GM23338 (cell line): ENCODE results near the gene PLA2G4F. TPM values are rescaled to one million over a fixed set of nuclear protein-coding genes. Genes with fewer than 3 reads are reported as not detected.

Experiments
- ATAC-seq: fragments of 200-7000 bp; cut with Tn5 transposase; 3 replicates; pipeline ENCODE4 v1.9.1; 2020
- DNase-seq: peaks from one replicate; pipeline ENCODE4 v3.0.0-alpha.2; 2015; ENCODE audit warnings: low spot score
- H2AFZ ChIP-seq: fragments of 200-600 bp; sonication (generic); 2 replicates; pipeline ENCODE4 v1.8.0; 2016; ENCODE audit warnings: antibody characterized with exemption, mild to moderate bottlenecking, moderate library complexity
- H3F3A ChIP-seq: fragments of 200-600 bp; sonication (generic); replicated peaks from 2 replicates; pipeline ENCODE4 v1.8.0; 2017; ENCODE audit warnings: antibody characterized with exemption, mixed run types, low read depth
- H3K27ac ChIP-seq: fragments of 200-600 bp; sonication (generic); 2 replicates; pipeline ENCODE4 v1.6.1; 2016; ENCODE audit warnings: low read depth
- H3K27me3 ChIP-seq: fragments of 200-600 bp; sonication (generic); 2 replicates; pipeline ENCODE4 v1.8.0; 2016; ENCODE audit warnings: mild to moderate bottlenecking, mixed run types, moderate library complexity; ENCODE audit not compliant: insufficient read depth
- H3K36me3 ChIP-seq: fragments of 200-600 bp; sonication (generic); 2 replicates; pipeline ENCODE4 v1.8.0; 2016; ENCODE audit warnings: mild to moderate bottlenecking; ENCODE audit not compliant: insufficient read depth
- H3K4me1 ChIP-seq: fragments of 200-600 bp; sonication (generic); 2 replicates; pipeline ENCODE4 v1.8.0; 2016; ENCODE audit warnings: mild to moderate bottlenecking, moderate library complexity; ENCODE audit not compliant: insufficient read depth
- H3K4me2 ChIP-seq: fragments of 200-600 bp; sonication (generic); 2 replicates; pipeline ENCODE4 v1.7.1; 2017; ENCODE audit warnings: mixed run types
- H3K4me3 ChIP-seq: fragments of 200-600 bp; sonication (generic); 2 replicates; pipeline ENCODE4 v1.6.1; 2016; ENCODE audit warnings: mixed run types
- H3K79me2 ChIP-seq: fragments of 200-600 bp; sonication (generic); replicated peaks from 2 replicates; pipeline ENCODE4 v1.8.0; 2017; ENCODE audit warnings: mild to moderate bottlenecking; ENCODE audit not compliant: insufficient read depth
- H3K9me2 ChIP-seq: fragments of 200-600 bp; sonication (generic); 2 replicates; pipeline ENCODE4 v1.8.0; 2017; ENCODE audit not compliant: insufficient read depth
- H4K20me1 ChIP-seq: fragments of 200-600 bp; sonication (generic); replicated peaks from 2 replicates; pipeline ENCODE4 v1.8.0; 2017; ENCODE audit warnings: mild to moderate bottlenecking; ENCODE audit not compliant: insufficient read depth
- H3K27ac Mint-ChIP-seq: 2 replicates; pipeline ENCODE4 v1.8.0; 2020; ENCODE audit warnings: inconsistent platforms, mild to moderate bottlenecking, moderate library complexity, mixed read lengths
- H3K27me3 Mint-ChIP-seq: 3 replicates; pipeline ENCODE4 v1.8.0; 2022; ENCODE audit warnings: low read depth, mild to moderate bottlenecking, moderate library complexity, mixed read lengths, inconsistent platforms; ENCODE audit not compliant: insufficient read depth, poor library complexity
- H3K36me3 Mint-ChIP-seq: 3 replicates; pipeline ENCODE4 v1.8.0; 2021; ENCODE audit warnings: low read depth, mild to moderate bottlenecking, inconsistent platforms, moderate library complexity, mixed read lengths
- H3K4me1 Mint-ChIP-seq: 3 replicates; pipeline ENCODE4 v1.8.0; 2020; ENCODE audit warnings: mild to moderate bottlenecking, inconsistent platforms, mixed read lengths
- H3K4me3 Mint-ChIP-seq: 3 replicates; pipeline ENCODE4 v1.8.0; 2021; ENCODE audit warnings: moderate library complexity, mild to moderate bottlenecking, inconsistent platforms, mixed read lengths
- H3K9me3 Mint-ChIP-seq: 3 replicates; pipeline ENCODE4 v1.8.0; 2020; ENCODE audit warnings: moderate library complexity, mild to moderate bottlenecking, inconsistent platforms, mixed read lengths
- POLR2AphosphoS5 ChIP-seq: IDR thresholded peaks from 2 replicates; pipeline ENCODE4 v1.6.1; 2016; ENCODE audit warnings: antibody characterized with exemption, low read depth
- STAT1 ChIP-seq: IDR thresholded peaks from one replicate; pipeline ENCODE4 v1.6.1; 2016; ENCODE audit warnings: antibody characterized with exemption; ENCODE audit not compliant: unreplicated experiment
- ZNF114 ChIP-seq: fragments of 250-450 bp; sonication (Bioruptor Pico); IDR thresholded peaks from 2 replicates; pipeline ENCODE4 v1.5.0; 2020; ENCODE audit warnings: mild to moderate bottlenecking, moderate library complexity
- polyA plus RNA-seq: library from polyadenylated mRNA; unstranded; fragments of >200 nt; fragmentation: Nextera tagmentation; extraction: Ambion mirVana; gene quantifications from 2 replicates; pipeline ENCODE4 v1.2.1, GENCODE V29; 2016
- total RNA-seq: library from RNA; depleted of rRNA; stranded (reverse); fragments of >200 nt; shearing (Covaris generic); gene quantifications from 2 replicates; pipeline ENCODE4 v1.2.3, GENCODE V29; 2014
- TF ChIP-seq, protein P1 (sequence below): IDR thresholded peaks from one replicate; pipeline ENCODE4 v1.6.1; 2018; ENCODE audit warnings: antibody characterized with exemption; ENCODE audit not compliant: unreplicated experiment
- TF ChIP-seq, protein P2 (sequence below), 2 experiments: fragments of 200-600 bp in 1 of 2; sonication (generic) in 1 of 2; conservative IDR thresholded peaks; 2 replicates each; pipeline versions ENCODE4 v1.5.1 to v1.6.1; 2016 to 2017; ENCODE audit warnings: antibody characterized with exemption in 2 of 2, low read depth in 2 of 2, mild to moderate bottlenecking in 2 of 2, moderate library complexity in 1 of 2
- TF ChIP-seq, protein P3 (sequence below): IDR thresholded peaks from 2 replicates; pipeline ENCODE4 v1.6.1; 2016; ENCODE audit warnings: antibody characterized with exemption

Gene PLA2G4F
- total and polyA plus RNA-seq, 2 experiments from 2014 or later = not detected

DNA sequence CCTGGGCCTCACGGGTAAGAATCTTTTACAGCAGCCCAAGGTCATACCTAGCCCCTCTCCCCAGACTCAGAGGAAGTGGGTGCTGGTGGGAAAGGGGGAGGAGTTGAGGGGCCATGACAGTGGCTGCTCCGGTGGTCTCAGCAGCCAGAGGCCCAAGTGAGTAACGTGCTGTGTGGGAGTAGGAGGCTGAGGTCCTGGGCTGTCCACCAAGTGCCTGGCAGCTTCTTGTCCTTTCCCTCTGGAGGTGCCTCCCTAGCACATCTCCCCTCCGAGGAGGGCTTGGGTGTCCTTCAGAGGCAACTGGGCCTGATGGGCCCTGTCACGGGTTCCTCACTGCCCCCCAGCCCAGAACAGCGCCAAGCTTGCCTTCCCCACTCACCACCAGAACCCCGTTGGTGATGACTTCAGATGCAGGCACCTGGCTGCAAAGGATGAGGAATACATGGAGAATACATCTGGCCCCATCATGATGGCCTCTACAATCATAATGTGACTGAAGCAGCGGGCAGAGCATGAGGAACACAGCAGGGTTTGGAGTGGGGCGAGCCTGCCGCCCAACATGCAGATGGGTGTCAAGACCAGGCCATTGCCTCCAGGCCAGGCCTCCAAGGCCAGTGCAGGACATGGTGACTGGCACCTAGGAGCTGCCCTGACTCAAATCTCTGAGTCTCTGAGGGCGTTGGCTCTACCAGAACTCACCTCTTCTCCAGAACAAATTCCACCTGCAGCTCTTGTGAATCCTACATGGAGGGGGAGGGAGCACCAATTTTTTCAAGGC lies 3.3 kb downstream of the PLA2G4F start (continued):
- TF ChIP-seq, protein P1, sequence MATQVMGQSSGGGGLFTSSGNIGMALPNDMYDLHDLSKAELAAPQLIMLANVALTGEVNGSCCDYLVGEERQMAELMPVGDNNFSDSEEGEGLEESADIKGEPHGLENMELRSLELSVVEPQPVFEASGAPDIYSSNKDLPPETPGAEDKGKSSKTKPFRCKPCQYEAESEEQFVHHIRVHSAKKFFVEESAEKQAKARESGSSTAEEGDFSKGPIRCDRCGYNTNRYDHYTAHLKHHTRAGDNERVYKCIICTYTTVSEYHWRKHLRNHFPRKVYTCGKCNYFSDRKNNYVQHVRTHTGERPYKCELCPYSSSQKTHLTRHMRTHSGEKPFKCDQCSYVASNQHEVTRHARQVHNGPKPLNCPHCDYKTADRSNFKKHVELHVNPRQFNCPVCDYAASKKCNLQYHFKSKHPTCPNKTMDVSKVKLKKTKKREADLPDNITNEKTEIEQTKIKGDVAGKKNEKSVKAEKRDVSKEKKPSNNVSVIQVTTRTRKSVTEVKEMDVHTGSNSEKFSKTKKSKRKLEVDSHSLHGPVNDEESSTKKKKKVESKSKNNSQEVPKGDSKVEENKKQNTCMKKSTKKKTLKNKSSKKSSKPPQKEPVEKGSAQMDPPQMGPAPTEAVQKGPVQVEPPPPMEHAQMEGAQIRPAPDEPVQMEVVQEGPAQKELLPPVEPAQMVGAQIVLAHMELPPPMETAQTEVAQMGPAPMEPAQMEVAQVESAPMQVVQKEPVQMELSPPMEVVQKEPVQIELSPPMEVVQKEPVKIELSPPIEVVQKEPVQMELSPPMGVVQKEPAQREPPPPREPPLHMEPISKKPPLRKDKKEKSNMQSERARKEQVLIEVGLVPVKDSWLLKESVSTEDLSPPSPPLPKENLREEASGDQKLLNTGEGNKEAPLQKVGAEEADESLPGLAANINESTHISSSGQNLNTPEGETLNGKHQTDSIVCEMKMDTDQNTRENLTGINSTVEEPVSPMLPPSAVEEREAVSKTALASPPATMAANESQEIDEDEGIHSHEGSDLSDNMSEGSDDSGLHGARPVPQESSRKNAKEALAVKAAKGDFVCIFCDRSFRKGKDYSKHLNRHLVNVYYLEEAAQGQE = no peak
- TF ChIP-seq, protein P2, sequence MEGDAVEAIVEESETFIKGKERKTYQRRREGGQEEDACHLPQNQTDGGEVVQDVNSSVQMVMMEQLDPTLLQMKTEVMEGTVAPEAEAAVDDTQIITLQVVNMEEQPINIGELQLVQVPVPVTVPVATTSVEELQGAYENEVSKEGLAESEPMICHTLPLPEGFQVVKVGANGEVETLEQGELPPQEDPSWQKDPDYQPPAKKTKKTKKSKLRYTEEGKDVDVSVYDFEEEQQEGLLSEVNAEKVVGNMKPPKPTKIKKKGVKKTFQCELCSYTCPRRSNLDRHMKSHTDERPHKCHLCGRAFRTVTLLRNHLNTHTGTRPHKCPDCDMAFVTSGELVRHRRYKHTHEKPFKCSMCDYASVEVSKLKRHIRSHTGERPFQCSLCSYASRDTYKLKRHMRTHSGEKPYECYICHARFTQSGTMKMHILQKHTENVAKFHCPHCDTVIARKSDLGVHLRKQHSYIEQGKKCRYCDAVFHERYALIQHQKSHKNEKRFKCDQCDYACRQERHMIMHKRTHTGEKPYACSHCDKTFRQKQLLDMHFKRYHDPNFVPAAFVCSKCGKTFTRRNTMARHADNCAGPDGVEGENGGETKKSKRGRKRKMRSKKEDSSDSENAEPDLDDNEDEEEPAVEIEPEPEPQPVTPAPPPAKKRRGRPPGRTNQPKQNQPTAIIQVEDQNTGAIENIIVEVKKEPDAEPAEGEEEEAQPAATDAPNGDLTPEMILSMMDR (conservative IDR thresholded peaks at IDR 0.05; ENCODE audit: low read depth in 2 of 2) = no peak
- TF ChIP-seq, protein P3, sequence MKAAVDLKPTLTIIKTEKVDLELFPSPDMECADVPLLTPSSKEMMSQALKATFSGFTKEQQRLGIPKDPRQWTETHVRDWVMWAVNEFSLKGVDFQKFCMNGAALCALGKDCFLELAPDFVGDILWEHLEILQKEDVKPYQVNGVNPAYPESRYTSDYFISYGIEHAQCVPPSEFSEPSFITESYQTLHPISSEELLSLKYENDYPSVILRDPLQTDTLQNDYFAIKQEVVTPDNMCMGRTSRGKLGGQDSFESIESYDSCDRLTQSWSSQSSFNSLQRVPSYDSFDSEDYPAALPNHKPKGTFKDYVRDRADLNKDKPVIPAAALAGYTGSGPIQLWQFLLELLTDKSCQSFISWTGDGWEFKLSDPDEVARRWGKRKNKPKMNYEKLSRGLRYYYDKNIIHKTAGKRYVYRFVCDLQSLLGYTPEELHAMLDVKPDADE = no peak

DNA sequence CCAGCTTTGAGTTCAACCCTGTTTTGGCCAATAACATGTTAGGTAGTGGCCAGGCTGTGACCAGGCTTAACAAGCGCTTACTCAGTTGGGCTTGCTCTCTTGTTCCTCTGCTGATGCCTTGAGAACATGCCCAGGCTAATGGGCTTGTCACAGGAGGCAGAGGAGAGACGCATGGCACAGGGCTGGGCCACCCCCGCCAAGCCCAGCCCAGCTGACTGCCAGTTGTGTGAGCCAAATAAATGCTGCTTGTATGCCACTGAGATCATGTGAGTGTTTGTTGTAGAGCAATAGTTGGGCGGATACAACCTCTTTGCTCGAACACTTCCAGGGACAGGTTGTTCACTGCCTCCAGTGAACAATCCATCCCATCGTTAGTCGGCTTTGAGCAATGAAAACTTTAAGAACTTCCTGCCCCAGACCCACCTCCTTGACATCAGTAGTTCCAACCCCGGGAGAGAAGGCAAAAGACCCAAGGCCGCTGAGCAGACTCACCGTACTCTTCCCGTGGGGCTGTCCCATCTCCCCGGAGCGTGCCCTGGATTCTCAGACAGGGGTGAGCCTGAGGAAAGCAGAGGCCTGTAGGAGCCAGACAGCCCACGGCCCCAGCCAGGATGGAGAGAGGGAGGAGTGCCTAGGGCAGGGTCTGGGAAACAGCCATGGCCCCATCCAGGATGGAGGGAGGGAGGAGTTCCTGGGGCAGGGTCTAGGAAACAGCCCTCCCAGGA lies 4.1 kb downstream of the PLA2G4F start:
- H3K4me3 ChIP-seq = no peak overlapping the region

More for the DNA sequence above, 4.1 kb downstream of the PLA2G4F start:
- Histone ChIP-seq H3K9me2 (no peaks in the 10 kb centered on the region), H3K4me2 (no peak overlapping the region), H3K79me2 (no peaks in the 10 kb centered on the region), H3K27me3 (no peaks in the 10 kb centered on the region), H3K4me1 (no peaks in the 10 kb centered on the region), H3F3A (no peaks in the 10 kb centered on the region), H4K20me1 (no peaks in the 10 kb centered on the region), H3K36me3 (no peaks in the 10 kb centered on the region), H2AFZ (no peak overlapping the region), H3K27ac (no peak overlapping the region)
- no peak for DNase-seq
- Mint-ChIP-seq H3K4me3 (no peak overlapping the region), H3K4me1 (peaks cover 6% of the 10 kb centered on the region; the same call in 1 of the 3 replicates), H3K36me3 (no peaks in the 10 kb centered on the region; the same call in 2 of the 3 replicates), H3K27ac (0 out of 2 replicates have a peak overlapping the region, but pooled peaks have one; percentile 52), H3K9me3 (no peaks in the 10 kb centered on the region), H3K27me3 (peaks cover 11% of the 10 kb centered on the region)
- no peak for ATAC-seq
- TF ChIP-seq ZNF114 (CRISPR knock-in tag) (no peak), POLR2AphosphoS5 (no peak), STAT1 (no peak)
- TF ChIP-seq, protein P3 = no peak
